Transverse colon (tissue), 3 donors: ENCODE results near the gene PRSS1.

Experiments
- CTCF ChIP-seq, 5 experiments: fragments of 200-600 bp in 3 of 5; fragments of 450-650 bp in 2 of 5; sonication (generic) in 3 of 5; IDR thresholded peaks; 1 replicate in 2 of 5; 2 replicates in 3 of 5; pipeline ENCODE4 v1.5.1; 2016 to 2017; ENCODE audit warnings: antibody characterized with exemption in 5 of 5, inconsistent platforms in 3 of 5, mild to moderate bottlenecking in 2 of 5, moderate library complexity in 1 of 5
- POLR2A ChIP-seq: fragments of 450-650 bp; IDR thresholded peaks from one replicate; pipeline ENCODE4 v1.6.1; 2016; ENCODE audit warnings: antibody characterized with exemption, mild to moderate bottlenecking, moderate library complexity

- no peak for TF ChIP-seq CTCF (IDR thresholded peaks at IDR 0.05)
- peak; percentile 47 for TF ChIP-seq POLR2A
These were observed 46.1 kb downstream of the PRSS1 start for GRCh38 chr7:142795339-142795863.
